GM19455 (cell line): ENCODE results near the gene ADAMTS13.

Experiments
- ATAC-seq: cut with Tn5 transposase; IDR thresholded peaks from one replicate; pipeline ENCODE4 v1.9.1; 2021; ENCODE audit not compliant: unreplicated experiment

ADAMTS13 gene

DNA sequence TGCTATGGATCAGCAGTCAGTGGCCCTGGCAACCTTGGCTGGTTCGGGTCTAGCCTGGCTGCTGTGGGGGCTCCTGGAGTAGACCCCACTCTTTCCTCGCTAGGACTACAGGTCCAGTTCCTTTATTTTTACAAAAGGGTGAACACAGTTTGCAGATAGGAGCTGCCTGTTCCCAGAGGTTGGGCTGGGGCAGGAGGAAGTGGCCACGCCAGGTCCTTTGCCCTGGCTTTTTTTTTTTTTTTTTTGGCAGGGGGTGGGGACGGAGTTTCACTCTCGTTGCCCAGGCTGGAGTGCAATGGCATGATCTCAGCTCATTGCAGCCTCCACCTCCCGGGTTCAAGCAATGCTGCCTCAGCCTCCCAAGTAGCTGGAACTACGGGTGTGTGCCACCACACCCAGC, 48.8 kb downstream of the ADAMTS13 start:
- no peak for ATAC-seq

DNA sequence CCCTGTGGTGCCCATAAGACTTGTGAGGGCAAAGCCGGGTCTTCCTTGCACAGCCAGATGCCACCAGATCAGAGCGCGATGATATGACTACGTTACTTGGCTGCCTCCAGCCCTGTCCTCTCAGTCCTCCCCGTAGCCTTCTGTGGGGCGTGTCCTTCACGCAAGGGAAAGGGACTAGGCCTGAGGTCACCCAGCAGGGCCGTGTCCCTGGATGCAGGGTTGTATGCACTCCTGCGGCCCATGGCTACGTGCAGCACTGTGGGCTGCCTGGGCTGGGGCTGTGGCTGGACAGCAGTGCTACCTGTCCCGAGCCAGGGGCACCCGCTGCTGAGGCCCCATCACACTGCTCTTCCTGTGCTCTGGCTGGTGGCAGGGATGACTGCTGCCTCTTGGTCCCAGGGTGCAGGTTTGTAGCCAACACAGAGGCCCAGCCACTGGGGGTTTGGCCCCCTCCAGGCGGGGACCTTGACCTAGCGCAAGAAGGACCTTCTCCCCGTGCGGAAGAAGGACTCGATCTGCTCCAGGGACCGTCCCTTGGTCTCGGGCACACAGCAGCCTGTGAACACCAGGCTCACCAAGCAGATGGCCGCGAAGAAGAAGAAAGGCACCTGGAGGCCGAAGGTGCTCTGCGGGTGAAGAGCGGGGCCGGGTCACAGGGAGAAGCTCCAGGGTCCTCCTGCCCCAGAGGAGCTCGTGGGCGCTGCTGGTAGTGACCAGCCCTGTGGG, 49.5 kb downstream of the ADAMTS13 start:
- ATAC-seq: no peak

DNA sequence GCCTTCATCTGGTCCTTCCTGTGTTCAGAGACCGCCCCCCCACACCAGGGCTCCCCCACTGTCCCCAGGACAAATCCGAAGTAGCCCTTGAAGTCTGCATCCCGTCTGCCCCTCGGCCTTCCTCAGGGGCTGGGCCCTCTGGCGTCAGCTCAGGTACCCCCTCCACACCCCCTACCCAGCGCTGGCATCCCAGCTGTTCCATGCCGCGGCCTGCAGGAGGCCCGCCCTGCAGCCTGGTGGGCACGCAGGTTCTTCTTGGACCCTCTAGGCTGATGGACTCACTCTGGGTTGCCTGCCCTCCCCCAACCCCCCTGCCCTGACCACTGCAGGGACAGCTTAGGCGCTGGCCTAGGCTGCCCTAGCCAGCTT, 50.1 kb downstream of the ADAMTS13 start:
- ATAC-seq: no peak

DNA sequence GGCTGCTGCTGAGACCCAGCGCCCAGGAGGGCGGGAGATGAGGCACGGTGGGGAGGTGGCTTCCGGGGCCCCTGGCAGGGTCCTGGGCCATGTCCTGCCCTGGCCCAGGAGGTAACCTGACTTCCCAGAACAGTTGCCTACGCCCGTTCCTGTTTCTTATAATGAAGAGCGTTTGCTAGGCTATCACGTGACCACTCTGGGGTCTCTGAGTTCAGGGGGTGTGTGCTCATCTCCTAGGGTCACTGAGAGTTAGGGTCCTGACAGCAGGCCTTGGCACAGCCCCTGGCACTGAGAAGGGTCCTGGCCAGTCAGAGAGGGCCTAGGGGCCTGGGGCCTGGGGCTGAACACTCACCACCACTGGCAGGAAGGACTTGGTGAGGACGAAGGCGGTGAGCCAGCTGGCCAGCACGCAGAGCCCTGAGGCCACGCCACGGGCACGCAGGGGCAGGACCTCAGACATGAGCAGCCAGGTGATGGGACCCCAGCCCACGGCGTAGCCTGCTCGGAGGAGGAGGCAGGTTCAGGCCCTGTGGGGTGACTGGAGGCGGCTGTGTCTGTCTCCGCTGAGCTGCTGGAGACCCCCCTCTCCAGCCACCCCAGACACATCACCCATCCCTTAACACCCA, 50.7 kb downstream of the ADAMTS13 start:
- no peak for ATAC-seq

DNA sequence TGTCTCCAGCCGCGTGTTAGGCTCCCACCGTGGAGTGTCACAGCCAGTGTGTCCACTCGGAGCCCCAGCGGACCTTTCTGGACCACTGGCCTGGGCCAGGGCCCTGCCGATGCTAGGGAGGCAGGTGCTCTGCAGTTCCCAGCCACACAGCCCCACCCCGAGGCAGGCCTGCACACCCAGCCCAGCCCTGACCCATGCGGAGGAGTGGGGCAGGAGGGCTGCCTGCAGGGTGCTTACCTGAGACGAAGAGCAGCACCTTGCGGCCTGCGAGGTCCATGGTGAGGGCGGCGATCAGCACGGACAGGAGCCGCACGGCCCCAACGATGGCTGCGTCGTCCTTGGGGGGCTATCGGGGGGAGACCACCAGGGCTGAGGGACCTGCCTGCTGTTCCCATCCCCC, 51.6 kb downstream of the ADAMTS13 start:
- ATAC-seq: no peak

DNA sequence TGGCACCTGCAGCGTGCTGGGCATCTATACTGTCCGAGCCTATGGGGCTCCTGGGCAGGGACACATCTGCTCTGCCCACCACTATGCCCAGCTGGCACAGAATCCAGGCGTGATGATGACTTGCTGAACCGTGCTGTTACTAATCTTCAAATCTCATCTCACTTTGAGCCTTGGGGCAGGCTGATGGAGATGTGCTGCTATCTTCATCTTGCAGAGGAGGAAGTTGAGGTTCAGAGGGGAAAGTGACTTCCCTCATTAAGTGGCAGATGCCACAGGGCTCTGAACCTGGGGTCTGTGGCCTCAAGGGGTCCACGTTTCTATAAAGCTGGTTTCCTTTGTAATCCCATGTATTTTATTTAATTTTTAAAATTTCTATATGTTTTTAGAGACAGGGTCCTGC, 52.0 kb downstream of the ADAMTS13 start:
- ATAC-seq: no peak

DNA sequence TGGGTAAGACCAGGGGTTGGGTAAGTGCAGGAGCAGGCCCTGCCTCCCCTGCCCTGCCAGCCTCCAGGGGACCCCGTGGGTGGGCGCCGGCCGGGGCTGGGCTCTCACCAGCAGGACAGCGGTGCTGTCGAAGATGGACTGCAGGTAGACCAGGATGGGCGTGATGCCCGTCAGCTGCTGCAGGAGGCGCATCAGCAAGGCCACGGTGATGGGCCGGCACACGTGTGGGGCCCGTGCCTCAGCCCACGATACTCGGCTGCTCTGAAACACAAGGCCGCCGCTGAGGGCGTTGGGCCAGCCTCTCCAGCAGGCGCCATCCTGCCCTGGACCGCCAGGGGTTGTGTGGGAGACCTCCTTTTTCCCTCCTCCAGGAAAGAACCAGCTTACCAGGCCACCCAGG, 52.7 kb downstream of the ADAMTS13 start:
- ATAC-seq: no peak

DNA sequence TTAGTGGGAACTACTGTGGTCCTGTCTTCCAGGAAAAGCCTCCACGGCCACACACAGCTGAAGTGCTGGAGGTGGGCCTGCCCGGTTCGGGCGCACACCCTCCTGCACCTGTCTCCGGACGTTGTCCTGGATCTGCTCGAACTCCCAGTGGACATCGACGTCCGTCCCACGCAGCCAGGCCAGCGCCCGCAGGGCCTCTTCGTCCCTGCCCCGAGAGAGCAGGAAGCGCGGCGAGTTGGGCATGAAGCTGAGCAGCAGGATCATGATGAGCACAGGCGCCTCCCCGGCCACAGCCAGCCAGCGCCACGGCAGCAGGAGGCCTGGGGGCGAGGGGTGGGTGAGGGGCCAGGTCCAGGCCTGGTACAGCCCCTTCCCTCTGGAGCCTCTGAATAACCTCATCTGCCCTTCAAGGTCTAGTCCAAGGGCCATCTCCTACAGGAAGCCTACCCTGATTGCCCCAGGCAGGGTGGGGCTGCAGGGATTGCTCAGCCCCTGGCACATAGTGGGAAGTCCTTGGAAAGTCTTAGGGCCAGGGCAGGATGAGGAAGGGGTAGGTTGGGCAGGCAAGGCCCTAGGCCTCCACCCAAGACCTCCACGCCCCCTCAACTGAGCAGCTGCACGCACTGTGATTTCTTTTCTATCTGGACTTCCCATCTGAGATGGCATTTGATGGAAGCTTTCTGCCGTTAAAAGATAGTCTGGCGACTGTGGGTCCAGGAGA, 53.3 kb downstream of the ADAMTS13 start:
- no peak for ATAC-seq

DNA sequence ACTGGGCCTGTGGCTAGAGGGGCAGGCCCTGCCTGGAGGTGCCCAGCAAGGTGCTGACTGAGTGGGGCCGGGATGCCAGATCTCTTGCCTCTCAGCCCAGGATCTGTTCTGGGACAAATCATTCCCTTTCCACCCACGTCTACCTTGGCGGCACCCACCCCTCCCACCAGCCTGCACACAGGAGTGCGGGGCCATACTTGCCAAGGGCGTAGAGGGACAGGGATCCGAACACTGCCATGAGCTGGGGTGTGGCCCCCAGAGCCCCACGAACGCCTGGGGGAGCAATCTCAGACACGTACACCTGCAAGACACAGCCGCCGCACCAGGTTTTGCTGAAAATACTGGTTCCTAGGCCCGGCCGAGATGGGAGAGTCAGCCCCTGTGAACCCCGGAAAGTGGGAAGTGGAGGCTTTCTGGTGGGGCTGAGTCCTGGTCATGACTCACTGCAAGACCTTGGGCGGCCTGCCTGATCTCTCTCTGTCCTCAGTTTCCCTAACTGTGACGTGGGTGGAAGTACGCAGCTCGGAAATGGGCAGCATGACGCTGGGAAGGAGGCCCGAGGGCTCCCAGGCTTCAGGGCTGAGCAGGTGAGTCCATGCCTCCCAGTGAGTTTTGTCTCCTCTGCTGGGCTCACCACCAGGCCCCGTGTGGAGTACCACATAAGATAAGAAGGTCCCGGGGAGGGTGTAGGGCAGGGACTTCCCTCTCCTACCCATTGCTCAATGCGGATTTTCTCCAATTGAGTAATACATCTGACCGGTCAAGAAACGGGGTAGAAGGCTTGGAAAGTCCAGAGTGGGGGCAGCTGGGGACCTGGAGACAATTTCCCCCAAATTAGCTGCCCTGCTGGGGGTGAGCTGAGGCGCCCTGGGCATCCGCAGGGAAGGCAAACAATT, 54.1 kb downstream of the ADAMTS13 start:
- ATAC-seq: no peak

DNA sequence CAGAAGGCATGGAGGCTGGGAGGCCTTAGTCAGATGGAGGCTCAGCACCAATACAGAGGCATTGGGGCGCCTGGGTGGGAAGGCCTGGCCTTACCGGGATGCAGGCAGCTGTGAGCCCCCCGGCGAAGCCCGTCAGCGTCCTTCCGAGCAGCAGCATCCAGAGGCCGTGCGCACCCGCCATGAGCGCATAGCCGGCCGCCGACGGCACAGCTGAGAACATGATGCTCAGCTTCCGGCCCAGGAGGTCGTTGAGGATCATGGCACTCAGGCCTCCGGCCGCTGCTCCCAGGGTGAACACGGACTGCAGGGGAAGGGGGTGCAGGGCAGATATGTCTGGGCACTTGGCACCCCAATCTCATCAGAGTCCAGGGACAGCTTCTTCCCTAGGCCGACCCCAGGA, 54.8 kb downstream of the ADAMTS13 start:
- no peak for ATAC-seq

DNA sequence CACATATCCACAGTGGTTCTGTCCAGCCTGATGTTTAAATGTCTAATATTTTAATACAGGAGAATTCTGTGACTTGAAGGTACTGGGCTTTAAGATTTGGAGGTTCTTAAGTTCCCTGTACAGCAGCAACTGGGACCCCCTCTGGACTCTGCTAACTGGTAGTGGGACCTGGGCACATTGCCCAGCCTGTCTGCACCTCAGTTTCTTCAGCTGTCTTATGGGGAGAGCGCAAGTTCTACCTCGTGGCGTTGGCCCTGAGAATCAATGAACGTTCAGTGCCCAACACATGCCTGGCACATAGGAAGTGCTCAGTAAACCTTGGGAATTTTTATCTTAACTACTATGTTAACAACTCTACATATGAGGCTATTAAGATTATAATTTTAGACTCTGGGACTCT, 55.3 kb downstream of the ADAMTS13 start:
- ATAC-seq: no peak

DNA sequence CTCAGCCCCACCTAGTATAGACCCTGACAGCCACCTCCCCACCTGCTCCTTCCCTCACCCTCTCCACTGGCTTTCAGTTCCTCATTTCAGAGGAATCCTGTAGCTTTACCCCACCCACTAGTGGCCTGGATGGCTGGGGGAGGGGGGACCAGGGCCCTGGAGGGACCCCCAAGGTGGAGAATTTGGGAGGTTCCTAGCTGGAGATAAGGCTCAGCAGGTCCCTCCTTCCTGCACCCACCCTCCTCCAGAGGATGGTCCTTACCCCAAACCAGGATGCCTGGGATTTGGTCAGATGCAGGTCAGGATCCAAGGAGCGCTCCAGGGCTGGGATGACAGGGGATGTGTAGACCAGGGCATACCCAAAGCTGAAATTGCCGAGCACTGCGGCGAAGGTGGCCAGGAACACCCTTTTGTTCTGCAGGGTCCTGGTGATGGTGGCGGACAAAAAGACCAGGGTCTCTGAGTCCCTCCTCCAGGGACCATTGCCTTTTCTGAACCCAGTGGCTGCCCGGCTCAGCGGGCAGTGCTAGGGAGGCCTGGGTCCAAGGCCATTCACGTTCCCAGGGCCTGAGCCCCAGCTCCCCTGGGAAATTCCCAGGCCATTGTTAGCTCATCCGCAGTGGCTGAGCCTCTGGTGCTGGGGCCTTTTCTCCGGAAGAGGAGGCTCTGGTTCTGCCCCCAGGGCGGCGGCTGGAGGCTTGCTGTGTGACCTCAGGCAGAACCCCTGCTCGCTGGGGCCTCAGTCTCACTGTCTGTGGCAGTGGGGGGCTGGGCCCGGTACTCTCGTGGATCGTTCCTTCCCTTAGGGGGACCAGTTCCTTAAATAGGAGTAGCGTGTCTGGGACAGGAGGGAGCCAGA, 56.1 kb downstream of the ADAMTS13 start:
- peak; percentile 47 for ATAC-seq

DNA sequence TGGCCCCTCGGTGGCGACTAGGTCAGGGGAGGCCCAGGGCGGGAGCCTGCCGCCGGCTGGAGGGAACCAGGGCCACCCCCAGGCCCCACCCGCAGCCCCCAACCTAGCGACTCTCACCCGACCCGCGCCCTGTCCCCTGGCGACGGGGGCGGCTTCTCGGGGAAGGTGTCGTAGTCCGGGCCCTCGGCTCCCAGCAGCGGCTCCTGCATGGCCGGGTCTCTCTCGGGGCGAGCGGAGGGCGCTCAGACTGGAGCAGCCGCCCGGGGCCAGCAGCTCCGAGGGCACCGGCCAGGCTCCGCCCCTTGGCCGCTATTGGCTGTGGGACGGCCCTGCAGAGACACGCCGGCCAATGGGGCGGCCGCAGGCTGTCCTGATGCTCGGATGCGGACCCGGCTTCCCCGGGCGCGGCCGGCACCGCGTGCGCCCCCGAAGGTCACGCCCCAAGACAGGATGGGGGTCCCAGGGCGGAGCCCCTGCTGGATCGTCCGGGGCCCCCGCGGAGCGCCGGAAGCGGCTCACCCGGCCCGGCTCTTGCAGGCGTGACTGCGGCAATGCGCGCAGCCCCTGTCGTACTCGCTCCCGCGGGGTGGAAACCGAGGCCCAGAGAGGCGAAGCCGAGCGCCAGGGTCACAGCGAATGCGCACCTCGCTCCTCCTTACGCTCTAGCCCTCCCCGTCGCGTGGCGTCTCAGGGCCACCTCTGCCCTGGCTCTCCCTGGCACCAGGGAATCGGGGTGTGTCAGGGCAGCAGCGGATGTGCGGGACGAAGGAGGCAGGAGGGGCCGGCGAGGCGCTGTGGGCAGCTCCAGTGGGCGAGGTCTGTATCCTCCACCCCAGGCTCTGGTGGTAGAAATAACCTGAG, 56.9 kb downstream of the ADAMTS13 start, which contains the start of gene SLC2A6:
SLC2A6 (minus strand) TSS at position 249 of the 861 bp plus-strand sequence; CDS start at position 209, 40 bp downstream.
- peak; percentile 90 for ATAC-seq

DNA sequence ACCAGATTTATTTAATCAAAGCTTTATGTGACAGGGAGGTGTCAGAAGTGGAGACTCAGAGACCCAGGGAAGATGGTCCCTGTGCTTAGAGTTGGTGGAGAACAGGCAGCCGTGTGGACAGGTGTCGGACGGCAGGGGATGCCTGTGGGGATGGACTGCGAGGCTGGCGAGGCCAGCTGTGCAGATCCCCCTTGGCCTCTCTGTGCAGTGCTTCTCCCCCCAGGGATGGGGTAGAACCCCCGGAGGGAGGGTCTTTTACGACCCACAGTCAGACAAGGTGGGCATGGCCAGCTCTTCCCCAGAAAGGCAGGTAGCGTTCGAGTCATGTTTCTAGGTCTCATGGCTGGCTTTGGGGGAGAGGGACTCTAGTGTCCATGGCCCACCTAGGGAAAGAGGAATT, 61.4 kb downstream of the ADAMTS13 start:
- no peak for ATAC-seq

DNA sequence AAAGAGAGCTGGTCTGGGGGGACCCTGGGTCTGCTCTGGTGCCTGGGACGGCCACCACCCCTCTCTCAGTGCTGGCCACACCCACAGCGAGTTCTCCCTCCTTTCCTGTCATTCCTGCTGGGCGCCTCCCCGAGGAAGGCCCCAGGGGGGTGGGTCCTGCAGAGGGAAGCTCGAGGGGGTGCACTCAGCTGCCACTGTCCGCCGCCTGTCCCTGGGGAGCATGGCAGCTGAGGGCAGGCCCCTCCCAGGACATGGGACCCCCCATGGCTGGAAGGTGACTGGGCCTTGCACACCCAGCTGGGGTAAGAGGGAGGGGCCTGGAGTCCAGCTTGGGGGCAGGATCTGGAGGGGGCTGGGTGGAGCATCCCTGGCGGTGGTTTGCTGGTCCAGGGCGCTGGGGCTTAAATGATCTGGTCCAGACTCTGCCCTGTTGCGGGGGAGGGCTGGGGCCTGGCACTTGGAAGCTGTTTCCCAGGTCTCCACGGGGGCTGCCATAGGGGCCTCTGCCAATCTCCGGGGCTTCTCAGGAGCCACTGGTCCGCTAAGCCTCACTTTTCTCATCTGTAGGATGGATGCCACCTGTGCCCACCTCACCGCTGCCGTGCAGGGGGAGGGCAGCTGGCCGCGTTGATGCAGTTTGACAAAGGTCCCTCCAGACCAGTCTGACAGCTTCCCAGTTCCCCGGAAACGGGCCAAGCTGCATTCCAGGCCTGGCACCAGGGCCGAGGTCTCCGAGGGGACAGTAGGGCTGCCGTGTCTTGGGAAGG, 62.7 kb downstream of the ADAMTS13 start:
- ATAC-seq: no peak

DNA sequence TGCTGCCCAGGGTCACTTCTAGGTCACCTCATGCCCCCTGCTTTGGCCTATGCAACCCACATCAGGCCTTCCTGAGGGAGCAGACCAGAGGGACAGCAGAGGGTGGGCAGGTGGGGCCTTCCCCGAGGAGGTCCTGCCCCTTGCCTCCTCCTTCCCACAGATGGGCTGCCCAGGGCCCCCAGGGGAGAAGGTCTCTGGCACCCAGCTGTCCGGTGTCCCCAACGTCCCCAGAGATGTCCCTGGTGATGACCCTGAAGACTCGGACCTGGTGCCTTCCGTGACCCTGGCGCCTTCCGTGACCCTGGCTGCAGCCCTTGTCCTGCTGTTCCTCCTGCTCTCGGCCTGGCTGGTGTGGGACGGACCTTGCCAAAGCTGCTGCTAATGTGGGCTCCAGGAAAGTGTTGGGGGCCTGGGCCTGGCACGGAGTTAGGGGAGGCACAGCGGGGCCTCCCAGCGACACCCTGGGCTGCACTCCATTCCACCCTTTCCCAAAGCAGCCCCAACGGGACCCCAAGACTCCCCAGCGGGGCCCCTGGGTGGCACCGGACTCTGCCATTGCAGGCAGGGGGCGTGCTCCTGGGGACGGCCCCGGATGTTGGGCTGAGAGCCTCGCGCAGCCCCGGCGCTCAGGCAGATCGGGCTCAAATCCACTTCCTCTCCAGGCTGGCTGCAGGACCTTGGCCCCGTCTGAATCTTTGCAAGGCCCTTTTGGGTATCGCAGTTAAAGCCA, 63.5 kb downstream of the ADAMTS13 start:
- peak; percentile 17 for ATAC-seq

DNA sequence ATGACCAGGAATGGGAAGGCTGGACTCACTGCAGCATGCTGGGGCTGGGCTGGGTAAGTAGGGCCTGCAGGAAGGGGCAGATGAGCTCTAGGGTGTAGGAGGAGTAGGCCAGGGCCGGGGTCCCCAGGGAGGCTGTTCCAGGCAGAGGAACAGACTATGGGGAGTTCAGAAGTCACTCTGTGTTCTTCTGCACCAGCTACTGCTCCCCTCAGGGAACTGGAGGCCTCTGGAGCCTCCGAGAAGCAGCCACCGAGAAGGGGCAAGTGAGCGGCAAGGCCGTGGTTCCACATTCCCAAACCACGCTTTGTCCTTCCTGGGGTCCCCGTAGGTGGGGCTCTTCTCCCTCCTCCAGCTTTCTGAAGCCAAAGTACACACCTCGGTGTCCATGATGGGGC, 65.2 kb downstream of the ADAMTS13 start:
- ATAC-seq: no peak

DNA sequence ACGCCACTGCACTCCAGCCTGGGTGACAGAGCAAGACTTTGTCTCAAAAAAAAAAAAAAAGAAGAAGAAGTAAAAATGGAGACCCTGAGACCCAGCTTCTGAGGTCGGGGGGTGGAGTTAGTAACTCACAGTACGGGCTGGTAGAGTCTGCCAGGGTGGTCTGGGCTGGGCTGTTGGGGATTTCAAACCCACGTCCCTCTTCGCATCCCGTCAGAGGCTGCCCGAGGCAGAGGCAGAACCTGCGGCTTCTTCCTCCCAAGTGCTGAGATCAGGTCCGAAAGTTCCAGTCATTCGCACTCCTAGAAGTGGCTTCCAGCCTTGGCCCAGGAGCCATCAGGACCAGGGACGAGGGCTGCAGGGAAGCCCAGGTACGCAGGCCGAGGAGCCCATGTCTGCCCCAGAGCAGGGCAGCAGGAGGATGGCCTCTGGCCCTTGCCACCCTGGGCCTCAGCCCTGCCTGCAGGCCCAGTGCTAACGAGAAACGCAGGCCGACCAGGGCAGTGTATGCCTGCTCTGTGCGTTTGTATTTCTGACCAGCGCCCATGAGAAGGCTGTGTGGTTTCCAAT, 66.6 kb downstream of the ADAMTS13 start:
- ATAC-seq: no peak
